ENCODE results near the gene KPTN.

Gene KPTN

DNA sequence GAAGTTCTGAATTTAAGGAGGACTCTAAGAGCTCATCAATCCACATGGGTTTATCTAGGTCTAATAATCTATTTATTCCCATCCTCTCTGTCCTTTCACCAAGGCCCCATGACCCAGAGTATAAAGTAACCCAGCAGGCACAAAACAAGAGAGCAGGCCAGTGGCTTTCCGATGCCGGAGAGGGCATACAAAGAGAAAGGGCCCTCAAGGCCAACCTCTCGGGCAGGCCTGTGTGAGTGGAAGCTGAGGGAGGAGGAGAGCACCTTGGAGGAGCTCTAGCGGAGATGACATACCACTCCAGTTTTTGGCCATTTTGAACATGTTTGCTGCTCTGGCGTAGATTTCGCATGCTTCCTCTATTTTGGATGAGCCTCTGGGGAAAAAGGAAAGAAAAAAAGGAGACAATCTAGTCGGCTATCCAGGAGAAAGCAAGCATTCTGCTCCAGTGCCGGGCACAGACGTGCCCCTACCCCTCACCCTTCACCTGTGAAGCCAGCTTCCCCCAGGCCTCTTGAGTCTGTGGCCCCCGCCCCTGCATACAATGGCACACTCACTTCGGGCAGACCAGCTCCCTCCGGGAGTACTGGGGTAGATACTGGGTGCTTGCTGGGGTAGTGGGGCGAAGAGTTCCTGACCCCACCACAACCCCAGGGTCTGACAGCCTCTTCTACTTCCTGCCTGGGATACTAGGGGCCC lies 19.3 kb upstream of the KPTN start:
- DNase-seq (ENCODE audit: extremely low read depth, low read depth) = no peak

DNA sequence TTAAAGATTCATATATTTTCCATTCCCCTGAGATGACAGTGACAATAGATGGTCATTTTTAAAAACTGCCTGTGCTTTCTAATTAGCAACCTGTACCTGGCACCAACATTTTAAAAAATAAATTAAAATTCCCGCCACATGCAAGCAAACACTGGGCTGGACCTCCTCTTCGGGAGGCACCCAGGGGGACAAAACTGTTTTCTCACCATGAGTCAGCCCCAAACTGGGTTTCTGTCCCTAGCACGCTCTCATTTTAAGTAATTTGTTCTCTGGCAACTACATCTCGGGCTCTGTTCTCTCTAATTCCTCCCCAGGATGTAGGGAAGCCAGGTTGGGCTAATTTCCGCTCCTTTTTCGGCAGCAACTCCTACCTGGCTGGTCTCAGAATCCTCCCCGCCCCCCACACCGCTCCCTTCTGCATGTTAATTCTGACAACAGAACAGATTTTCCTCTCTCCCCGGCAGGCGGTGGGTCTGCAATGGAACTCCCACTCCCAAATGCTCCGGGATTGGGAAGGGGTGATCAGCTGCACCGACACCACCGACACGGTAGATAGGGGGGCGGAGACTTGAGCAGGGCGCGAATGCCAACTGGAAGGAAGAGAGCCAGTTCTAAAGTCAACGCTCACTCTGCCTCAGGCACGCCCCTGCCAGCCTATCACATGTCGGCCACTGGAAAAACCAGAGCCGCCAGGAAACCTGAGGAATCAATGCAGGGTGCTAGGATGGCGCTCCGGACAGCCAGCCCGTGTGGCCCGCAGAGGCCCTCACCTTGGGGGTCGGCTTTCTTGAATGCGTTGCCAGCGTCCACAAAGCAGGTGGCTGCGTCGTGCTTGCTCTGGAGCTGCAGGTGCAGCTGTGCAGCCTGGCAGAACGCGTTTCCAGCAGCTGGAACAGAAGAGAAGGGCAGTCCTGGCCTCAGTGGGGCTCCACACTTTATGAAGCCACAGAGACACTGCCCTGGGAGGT lies 16.1 kb upstream of the KPTN start:
- H3K4me3 ChIP-seq (replicated peaks; ENCODE audit: low read depth, low read length) = no peak overlapping the region
- TF ChIP-seq, protein P1, sequence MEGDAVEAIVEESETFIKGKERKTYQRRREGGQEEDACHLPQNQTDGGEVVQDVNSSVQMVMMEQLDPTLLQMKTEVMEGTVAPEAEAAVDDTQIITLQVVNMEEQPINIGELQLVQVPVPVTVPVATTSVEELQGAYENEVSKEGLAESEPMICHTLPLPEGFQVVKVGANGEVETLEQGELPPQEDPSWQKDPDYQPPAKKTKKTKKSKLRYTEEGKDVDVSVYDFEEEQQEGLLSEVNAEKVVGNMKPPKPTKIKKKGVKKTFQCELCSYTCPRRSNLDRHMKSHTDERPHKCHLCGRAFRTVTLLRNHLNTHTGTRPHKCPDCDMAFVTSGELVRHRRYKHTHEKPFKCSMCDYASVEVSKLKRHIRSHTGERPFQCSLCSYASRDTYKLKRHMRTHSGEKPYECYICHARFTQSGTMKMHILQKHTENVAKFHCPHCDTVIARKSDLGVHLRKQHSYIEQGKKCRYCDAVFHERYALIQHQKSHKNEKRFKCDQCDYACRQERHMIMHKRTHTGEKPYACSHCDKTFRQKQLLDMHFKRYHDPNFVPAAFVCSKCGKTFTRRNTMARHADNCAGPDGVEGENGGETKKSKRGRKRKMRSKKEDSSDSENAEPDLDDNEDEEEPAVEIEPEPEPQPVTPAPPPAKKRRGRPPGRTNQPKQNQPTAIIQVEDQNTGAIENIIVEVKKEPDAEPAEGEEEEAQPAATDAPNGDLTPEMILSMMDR (IDR thresholded peaks at IDR 0.05; ENCODE audit: low read depth, low read length, missing control alignments) = no peak

More for the DNA sequence above, 19.3 kb upstream of the KPTN start:
- TF ChIP-seq, protein P1 (IDR thresholded peaks at IDR 0.05; ENCODE audit: low read depth, low read length, missing control alignments) = no peak
- no peak overlapping the region for H3K4me3 ChIP-seq (replicated peaks; ENCODE audit: low read depth, low read length)

DNA sequence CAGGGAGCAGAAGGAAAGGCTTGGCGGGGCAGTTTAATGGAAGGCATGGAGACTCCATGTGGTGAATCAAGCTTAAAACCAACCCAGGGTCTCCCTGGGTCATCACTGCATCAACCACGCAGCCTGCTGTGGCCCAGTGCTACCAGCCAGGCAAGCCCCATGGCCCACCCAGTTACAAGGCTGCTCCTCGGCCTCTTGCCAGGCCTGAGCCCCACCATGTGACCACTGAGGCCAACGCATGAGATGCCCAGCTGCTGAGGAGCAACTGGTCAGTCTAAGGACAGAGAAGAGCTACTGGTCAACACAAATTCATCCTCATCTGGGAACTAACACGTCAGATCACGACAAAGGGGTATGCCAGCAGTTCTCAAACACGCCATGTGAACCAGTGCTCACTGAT lies 15.4 kb upstream of the KPTN start:
- TF ChIP-seq, protein P1 (IDR thresholded peaks at IDR 0.05; ENCODE audit: low read depth, low read length, missing control alignments) = no peak
- no peak overlapping the region for H3K4me3 ChIP-seq (replicated peaks; ENCODE audit: low read depth, low read length)
- DNase-seq (ENCODE audit: extremely low read depth, low read depth) = no peak

More for the DNA sequence above, 16.1 kb upstream of the KPTN start:
- DNase-seq (ENCODE audit: extremely low read depth, low read depth) = no peak

DNA sequence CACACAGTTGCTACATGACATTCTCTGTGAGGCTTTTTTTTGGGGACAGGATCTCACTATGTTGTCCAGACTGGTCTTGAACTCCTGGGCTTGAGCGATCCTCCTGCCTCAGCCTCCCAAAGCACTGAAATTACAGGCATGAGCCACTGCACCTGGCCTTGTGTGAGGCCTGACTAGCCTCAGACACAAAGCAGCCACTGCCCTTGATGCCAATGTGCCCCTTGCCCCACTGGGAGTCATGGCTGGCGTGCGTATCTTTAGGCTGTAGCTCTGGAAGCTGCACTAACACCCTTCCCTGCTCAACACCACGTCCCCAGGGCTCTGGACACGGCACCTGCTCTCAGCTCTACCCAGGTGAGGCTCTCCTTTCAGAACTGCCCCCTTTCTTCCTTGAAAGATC lies 14.5 kb upstream of the KPTN start:
- no peak overlapping the region for H3K4me3 ChIP-seq (replicated peaks; ENCODE audit: low read depth, low read length)
- DNase-seq (ENCODE audit: extremely low read depth, low read depth) = no peak
- TF ChIP-seq, protein P1 (IDR thresholded peaks at IDR 0.05; ENCODE audit: low read depth, low read length, missing control alignments) = no peak

DNA sequence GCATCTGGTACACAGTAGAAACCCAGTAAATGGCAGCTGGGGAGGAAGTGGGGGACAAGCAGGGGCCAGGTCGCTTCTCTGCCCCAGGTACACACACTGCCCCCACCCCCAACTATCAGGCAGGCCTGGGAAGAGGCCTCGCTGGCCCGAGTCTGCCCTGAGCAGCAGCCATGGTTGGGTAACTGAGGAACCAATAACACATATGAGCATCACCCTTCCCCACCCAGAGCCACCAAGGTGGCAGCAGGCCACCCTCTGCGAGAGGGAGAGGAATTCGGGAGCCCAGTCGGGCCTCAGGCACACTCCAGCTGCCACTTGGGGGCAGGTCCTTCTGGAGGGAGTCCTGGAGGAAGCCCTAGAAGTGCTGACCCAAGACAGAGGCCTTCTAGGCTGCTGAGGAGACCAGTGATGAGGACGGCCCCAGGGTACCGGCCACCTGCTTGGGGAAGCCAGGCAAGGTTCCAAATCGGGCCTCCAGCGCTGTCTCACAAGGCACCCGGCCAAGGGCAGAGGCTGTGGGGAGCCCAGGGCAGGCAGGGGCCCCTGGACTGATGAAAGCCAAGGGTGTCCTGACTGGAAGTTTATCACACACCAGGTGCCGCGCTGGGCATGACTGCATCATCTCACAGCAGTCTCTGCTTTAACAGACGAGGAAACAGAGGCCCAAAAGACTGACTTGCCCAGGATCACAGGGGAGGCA lies 14.0 kb upstream of the KPTN start:
- TF ChIP-seq, protein P1 (IDR thresholded peaks at IDR 0.05; ENCODE audit: low read depth, low read length, missing control alignments) = no peak
- no peak for DNase-seq (ENCODE audit: extremely low read depth, low read depth)
- no peak overlapping the region for H3K4me3 ChIP-seq (replicated peaks; ENCODE audit: low read depth, low read length)

DNA sequence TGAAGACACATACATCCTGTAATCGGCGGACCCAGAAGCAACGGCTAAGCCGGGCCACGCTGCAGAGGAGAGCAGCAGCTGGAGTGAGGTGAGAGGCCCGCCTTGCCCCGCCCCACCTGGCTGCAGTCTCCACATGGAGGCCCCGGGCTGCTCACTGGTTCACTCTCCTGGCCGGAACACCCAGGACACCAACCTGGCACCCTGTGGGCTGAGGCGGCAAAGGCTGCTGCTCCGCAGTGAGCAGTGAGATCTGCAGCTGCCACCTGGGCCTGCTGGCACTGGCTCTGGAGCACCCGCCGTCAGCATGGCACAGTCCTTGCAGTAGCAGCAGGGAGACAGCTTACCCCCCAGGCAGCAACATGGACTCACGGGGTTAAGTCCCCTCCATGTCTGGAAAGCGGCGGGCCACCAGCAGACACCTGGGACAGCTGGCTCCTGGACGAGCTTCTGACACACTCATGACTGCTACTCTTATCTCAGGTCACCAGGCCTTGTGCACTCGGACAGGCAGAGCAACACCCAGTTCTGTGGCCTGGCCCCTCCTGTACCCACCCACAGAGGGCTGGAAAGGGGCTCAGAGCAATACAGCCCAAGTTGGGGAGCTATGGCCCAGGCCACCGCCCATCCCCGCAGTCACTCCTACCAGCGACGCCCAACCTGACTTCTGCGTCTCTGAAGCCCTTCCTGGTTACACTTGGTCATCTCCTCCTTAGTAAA lies 13.2 kb upstream of the KPTN start:
- no peak for DNase-seq (ENCODE audit: extremely low read depth, low read depth)
- H3K4me3 ChIP-seq (replicated peaks; ENCODE audit: low read depth, low read length) = no peak overlapping the region
- TF ChIP-seq, protein P1 (IDR thresholded peaks at IDR 0.05; ENCODE audit: low read depth, low read length, missing control alignments) = no peak
